ENCODE measurements around the gene CDC42BPB.

DNA sequence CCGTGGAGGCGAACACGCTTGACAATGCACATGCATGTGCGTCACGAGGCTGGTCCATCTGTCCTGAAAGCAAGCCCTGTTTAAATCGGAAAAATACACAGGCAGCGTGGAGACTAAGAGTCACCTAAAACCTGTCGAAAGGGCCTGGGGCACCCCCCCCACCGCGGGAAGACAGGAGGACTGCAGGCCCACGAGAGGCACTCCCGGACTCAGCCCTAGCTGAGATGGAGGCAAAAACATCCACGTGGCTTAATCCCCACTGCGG lies 54.1 kb downstream of the CDC42BPB start:
- TF ChIP-seq, protein P1, sequence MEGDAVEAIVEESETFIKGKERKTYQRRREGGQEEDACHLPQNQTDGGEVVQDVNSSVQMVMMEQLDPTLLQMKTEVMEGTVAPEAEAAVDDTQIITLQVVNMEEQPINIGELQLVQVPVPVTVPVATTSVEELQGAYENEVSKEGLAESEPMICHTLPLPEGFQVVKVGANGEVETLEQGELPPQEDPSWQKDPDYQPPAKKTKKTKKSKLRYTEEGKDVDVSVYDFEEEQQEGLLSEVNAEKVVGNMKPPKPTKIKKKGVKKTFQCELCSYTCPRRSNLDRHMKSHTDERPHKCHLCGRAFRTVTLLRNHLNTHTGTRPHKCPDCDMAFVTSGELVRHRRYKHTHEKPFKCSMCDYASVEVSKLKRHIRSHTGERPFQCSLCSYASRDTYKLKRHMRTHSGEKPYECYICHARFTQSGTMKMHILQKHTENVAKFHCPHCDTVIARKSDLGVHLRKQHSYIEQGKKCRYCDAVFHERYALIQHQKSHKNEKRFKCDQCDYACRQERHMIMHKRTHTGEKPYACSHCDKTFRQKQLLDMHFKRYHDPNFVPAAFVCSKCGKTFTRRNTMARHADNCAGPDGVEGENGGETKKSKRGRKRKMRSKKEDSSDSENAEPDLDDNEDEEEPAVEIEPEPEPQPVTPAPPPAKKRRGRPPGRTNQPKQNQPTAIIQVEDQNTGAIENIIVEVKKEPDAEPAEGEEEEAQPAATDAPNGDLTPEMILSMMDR (IDR thresholded peaks at IDR 0.05), result no peak
- no peak for TF ChIP-seq POLR2A (IDR thresholded peaks at IDR 0.05)

Measured in lower leg skin (tissue), 3 donors.